Measurements from ENCODE around the gene TMEM200A.

- TF ChIP-seq CTCF (IDR thresholded peaks at IDR 0.05; ENCODE audit: borderline replicate concordance, extremely low read depth, low read length, poor library complexity, severe bottlenecking) (no peak), EZH2 (IDR thresholded peaks at IDR 0.05; ENCODE audit: borderline replicate concordance, low read depth, low read length, severe bottlenecking) (no peak)
Observed at GRCh38 chr6:130326496-130326895, 39.3 kb upstream of the TMEM200A start.

Measured in DND-41 (cell line).